Retinal pigment epithelial cell (primary cell): ENCODE results near the gene AKR1C8.
"Not testable (repeated sequence)": the region's sequence is repeated elsewhere in the genome, so short reads cannot be mapped to it uniquely, and the experiment has no call there.

Experiments
- DNase-seq: peaks from one replicate; pipeline ENCODE4 v3.0.0-alpha.2; 2010; ENCODE audit warnings: low read depth
- H3K4me3 ChIP-seq: 2 replicates; pipeline ENCODE4 v1.5.1; 2011; ENCODE audit warnings: mild to moderate bottlenecking, low read length, control low read depth, moderate library complexity
- TF ChIP-seq, protein P1 (sequence below): conservative IDR thresholded peaks from 2 replicates; pipeline ENCODE4 v1.5.1; 2011; ENCODE audit warnings: low read depth, low read length, control low read depth, inconsistent platforms

AKR1C8 gene

DNA sequence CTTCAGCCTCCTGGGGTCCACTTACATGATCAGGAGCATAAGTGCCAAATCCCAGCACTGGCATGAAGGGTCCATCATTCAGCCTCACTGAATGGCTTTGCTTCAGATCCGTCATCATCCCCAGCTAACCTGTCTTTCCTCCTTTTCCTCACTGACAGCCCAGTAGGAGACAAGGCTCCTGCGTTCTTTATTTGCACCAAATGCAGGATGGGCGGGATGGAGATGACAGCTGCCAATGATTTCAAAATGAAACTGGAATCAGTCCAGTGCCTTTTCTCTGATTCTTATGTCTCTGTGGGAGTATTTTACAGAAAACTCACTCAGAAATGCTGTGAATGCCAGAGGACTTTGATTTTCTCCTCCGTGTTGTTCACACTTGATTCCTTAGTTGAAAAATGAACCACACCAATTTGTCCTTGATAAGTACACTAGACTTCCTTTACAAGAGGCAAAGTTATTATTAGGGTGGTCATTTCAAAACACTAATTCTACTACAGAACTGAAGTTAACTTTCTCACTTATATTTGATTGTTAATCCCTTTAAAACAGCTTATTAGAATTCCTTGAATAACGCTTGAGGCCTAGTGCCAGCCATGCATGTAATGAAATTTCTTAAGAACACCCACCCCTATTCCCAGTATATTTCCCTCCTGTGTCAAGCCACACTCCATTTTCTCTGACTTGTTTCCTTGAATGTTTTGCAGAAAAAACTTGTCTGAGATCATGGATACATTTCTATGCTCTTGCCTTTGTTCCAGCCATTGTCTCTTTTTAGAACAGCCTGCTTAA is at the start of gene AKR1C8:
TSS of gene AKR1C8 (minus strand) at position 164 of the 789 bp plus-strand sequence. CDS start at position 118, 46 bp downstream.
- TF ChIP-seq, protein P1, sequence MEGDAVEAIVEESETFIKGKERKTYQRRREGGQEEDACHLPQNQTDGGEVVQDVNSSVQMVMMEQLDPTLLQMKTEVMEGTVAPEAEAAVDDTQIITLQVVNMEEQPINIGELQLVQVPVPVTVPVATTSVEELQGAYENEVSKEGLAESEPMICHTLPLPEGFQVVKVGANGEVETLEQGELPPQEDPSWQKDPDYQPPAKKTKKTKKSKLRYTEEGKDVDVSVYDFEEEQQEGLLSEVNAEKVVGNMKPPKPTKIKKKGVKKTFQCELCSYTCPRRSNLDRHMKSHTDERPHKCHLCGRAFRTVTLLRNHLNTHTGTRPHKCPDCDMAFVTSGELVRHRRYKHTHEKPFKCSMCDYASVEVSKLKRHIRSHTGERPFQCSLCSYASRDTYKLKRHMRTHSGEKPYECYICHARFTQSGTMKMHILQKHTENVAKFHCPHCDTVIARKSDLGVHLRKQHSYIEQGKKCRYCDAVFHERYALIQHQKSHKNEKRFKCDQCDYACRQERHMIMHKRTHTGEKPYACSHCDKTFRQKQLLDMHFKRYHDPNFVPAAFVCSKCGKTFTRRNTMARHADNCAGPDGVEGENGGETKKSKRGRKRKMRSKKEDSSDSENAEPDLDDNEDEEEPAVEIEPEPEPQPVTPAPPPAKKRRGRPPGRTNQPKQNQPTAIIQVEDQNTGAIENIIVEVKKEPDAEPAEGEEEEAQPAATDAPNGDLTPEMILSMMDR: no peak
- peak; percentile 11 for DNase-seq
- H3K4me3 ChIP-seq: no peak within 1 kb of the TSS

GRCh38 chr10:5234106-5234860 is 49.3 kb upstream of the AKR1C8 start:
- TF ChIP-seq, protein P1: no peak
- H3K4me3 ChIP-seq: no peak overlapping the region
- no peak for DNase-seq

DNA sequence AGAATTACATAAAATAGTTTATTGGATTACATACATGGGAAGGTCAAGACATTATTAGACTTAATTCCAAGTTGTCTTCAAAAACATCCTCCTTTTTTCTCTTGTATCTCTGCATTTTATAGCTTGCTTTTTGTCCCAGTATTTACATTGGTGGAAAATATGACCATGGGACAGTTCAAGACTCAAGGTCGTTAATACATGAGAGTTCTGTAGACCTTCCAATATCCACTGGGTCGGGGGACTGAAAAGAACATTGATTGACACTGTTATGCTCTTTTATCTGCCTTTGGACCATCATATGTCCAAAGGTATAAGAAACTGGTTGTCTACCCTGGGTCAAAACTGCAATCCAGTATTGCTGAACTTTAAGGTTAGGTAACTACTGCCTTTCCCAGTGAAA is 48.4 kb upstream of the AKR1C8 start:
- H3K4me3 ChIP-seq: no peak overlapping the region
- TF ChIP-seq, protein P1: no peak
- no peak for DNase-seq

DNA sequence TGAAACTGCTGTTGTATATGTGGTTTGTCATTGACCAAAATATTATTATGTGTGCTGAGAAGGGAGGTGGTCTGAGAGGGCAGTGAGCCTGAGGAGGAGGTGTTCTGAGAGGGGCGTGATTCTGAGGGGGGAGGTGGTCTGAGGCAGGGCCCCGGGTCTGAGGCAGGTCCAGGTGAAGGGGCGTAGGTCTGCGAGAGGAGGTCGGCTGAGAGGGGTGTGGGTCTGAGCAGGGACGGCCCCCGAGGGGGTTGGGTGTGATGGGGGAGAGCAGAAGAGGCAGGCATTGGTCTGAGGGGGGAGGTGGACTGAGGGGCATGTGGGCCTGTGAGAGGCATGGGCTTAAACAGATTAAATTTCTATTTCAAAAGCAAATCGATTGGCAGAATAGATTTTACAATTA is 44.1 kb upstream of the AKR1C8 start:
- TF ChIP-seq, protein P1: no peak
- H3K4me3 ChIP-seq: no peak overlapping the region
- no peak for DNase-seq

GRCh38 chr10:5222942-5223341 is 38.0 kb upstream of the AKR1C8 start:
- DNase-seq, H3K4me3 ChIP-seq: not testable (repeated sequence)

- TF ChIP-seq, protein P1: no peak
- no peak for DNase-seq
- no peak overlapping the region for H3K4me3 ChIP-seq
These were observed 34.3 kb upstream of the AKR1C8 start for GRCh38 chr10:5219262-5219661.

- TF ChIP-seq, protein P1: no peak
- H3K4me3 ChIP-seq: no peak overlapping the region
- no peak for DNase-seq
These were observed 31.9 kb upstream of the AKR1C8 start for GRCh38 chr10:5216801-5217200.
